ENCODE data around the gene ZNF215. TPM values are rescaled to one million over a fixed set of nuclear protein-coding genes. Genes with fewer than 3 reads are reported as not detected.

ZNF215 gene
- total and polyA plus RNA-seq, 2 of the 8 experiments (the other 6 are each of a cell fraction or from before 2014, with no cell fraction given), result 6.4 to 17.9 TPM

Other genes starting within 250 kb of the ZNF215 start
- 70.5 and 71.7 TPM in 2 replicates for gene MRPL17, start 243.1 kb upstream of the ZNF215 start, total RNA-seq (2021; fragmentation: NEBNext Ultra II Directional; extraction: Animal tissue kit (Norgen Biotek cat#: 25700))
- gene MRPL17, start 243.1 kb upstream of the ZNF215 start, polyA plus RNA-seq (2011; rRNA removed), result 44.5 and 55.7 TPM in 2 replicates
- 0.17 and 0.22 TPM in 2 replicates for gene OR2AG2, start 154.4 kb upstream of the ZNF215 start, total RNA-seq (2021; fragmentation: NEBNext Ultra II Directional; extraction: Animal tissue kit (Norgen Biotek cat#: 25700))
- 0.49 and 0.74 TPM in 2 replicates for gene OR2AG2, start 154.4 kb upstream of the ZNF215 start, polyA plus RNA-seq (2011; rRNA removed)
- not detected in 2 replicates for gene OR2AG1, start 143.4 kb upstream of the ZNF215 start, total RNA-seq (2021; fragmentation: NEBNext Ultra II Directional; extraction: Animal tissue kit (Norgen Biotek cat#: 25700))
- gene OR2AG1, start 143.4 kb upstream of the ZNF215 start, polyA plus RNA-seq (2011; rRNA removed), result not detected in 2 replicates
- 0.10 and 0.20 TPM in 2 replicates for gene OR6A2, start 126.7 kb upstream of the ZNF215 start, total RNA-seq (2021; fragmentation: NEBNext Ultra II Directional; extraction: Animal tissue kit (Norgen Biotek cat#: 25700))
- 0.14 TPM in 2 replicates for gene OR6A2, start 126.7 kb upstream of the ZNF215 start, polyA plus RNA-seq (2011; rRNA removed)
- not detected in 2 replicates for gene OR10A5, start 80.7 kb upstream of the ZNF215 start, total RNA-seq (2021; fragmentation: NEBNext Ultra II Directional; extraction: Animal tissue kit (Norgen Biotek cat#: 25700))
- not detected in 2 replicates for gene OR10A5, start 80.7 kb upstream of the ZNF215 start, polyA plus RNA-seq (2011; rRNA removed)
- not detected in 2 replicates for gene OR10A2, start 63.4 kb upstream of the ZNF215 start, total RNA-seq (2021; fragmentation: NEBNext Ultra II Directional; extraction: Animal tissue kit (Norgen Biotek cat#: 25700))
- not detected in 2 replicates for gene OR10A2, start 63.4 kb upstream of the ZNF215 start, polyA plus RNA-seq (2011; rRNA removed)
- not detected in 2 replicates for gene OR10A4, start 49.8 kb upstream of the ZNF215 start, total RNA-seq (2021; fragmentation: NEBNext Ultra II Directional; extraction: Animal tissue kit (Norgen Biotek cat#: 25700))
- not detected in 2 replicates for gene OR10A4, start 49.8 kb upstream of the ZNF215 start, polyA plus RNA-seq (2011; rRNA removed)
- 0.29 TPM in 1 of 2 replicates, not detected in the other for gene OR2D2, start 33.9 kb upstream of the ZNF215 start, total RNA-seq (2021; fragmentation: NEBNext Ultra II Directional; extraction: Animal tissue kit (Norgen Biotek cat#: 25700))
- 0.08 and 0.15 TPM in 2 replicates for gene OR2D2, start 33.9 kb upstream of the ZNF215 start, polyA plus RNA-seq (2011; rRNA removed)
- gene OR2D3, start 5.4 kb upstream of the ZNF215 start, total RNA-seq (2021; fragmentation: NEBNext Ultra II Directional; extraction: Animal tissue kit (Norgen Biotek cat#: 25700)), result not detected in 2 replicates
- not detected in 2 replicates for gene OR2D3, start 5.4 kb upstream of the ZNF215 start, polyA plus RNA-seq (2011; rRNA removed)
- gene ZNF214, start 93.9 kb downstream of the ZNF215 start, total RNA-seq (2021; fragmentation: NEBNext Ultra II Directional; extraction: Animal tissue kit (Norgen Biotek cat#: 25700)), result 3.2 and 5.0 TPM in 2 replicates
- 0.71 and 0.80 TPM in 2 replicates for gene ZNF214, start 93.9 kb downstream of the ZNF215 start, polyA plus RNA-seq (2011; rRNA removed)
- 0.08 TPM in 1 of 2 replicates, not detected in the other for gene NLRP14, start 94.1 kb downstream of the ZNF215 start, total RNA-seq (2021; fragmentation: NEBNext Ultra II Directional; extraction: Animal tissue kit (Norgen Biotek cat#: 25700))
- gene NLRP14, start 94.1 kb downstream of the ZNF215 start, polyA plus RNA-seq (2011; rRNA removed), result 0.02 and 0.05 TPM in 2 replicates
- gene RBMXL2, start 162.6 kb downstream of the ZNF215 start, total RNA-seq (2021; fragmentation: NEBNext Ultra II Directional; extraction: Animal tissue kit (Norgen Biotek cat#: 25700)), result not detected in 2 replicates
- gene RBMXL2, start 162.6 kb downstream of the ZNF215 start, polyA plus RNA-seq (2011; rRNA removed), result not detected in 2 replicates

Data from H1 (cell line).